Measurements from ENCODE around the gene MUC15. TPM values are rescaled to one million over a fixed set of nuclear protein-coding genes. Genes with fewer than 3 reads are reported as not detected.
A peak's percentile ranks its signal among the peaks of the same experiment; 100 is the strongest.

Gene MUC15
- total RNA-seq, 1 donor from 2014 or later = 10.5 TPM

DNA sequence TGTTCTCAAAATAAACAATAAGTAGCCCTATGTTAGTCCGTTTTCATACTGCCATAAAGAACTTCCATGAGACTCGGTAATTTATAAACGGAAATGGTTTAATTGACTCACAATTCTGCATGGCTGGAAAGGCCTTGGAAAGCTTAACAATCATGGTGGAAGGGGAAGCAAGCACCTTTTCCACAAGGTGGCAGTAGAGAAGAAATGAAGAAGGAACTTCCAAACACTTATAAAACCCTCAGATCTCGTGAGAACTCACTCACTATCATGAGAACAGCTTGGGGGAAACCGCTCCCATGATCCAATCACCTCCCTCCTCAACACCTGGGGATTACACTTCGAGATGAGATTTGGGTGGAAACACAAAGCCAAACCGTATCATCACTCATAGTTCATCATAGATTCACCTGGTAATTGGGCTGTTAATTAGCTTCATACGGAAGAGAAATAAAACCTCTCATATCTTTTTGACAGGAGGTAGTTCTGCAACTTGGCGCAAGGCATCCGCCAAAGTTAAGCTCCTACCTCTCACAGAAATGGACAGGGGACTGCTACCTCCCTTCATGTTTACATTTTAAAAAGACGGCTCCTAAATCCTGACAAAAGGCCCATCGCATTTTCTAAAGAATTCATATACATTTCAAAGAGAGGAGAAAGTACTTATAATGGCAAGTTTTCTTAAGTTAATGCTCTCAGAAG is 49.0 kb downstream of the MUC15 start:
- ATAC-seq (peak; percentile 36), DNase-seq (no peak)
- no peaks in the 10 kb centered on the region for H3K27me3 ChIP-seq

DNA sequence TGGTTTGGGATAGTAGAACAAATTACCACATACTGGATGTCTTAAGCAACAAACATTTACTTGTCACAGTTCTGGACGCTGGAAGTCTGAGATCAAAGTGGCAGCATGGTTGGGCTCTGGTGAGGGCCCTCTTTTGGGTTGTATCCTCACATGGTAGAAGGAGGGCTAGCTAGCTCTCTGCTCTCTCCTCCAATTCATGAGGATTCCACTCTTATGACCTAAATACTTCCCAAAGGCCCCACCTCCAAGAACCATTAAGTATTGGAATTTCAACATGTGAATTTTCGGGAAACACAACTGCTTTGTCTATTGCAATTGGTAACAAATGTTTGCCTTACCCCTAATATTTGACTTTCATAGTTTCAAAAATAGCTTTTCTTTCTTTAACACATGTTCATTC is 52.6 kb downstream of the MUC15 start:
- Histone ChIP-seq H3K4me3 (no peak overlapping the region), H3K4me1 (no peaks in the 10 kb centered on the region), H3K36me3 (no peaks in the 10 kb centered on the region), H3K27me3 (no peaks in the 10 kb centered on the region), H3K27ac (no peak overlapping the region), H3K9me3 (no peaks in the 10 kb centered on the region)
- DNase-seq (no peak), ATAC-seq (no peak)
- intact Hi-C loops (cut with DNase I) = no loop called here
- TF ChIP-seq, protein P1, sequence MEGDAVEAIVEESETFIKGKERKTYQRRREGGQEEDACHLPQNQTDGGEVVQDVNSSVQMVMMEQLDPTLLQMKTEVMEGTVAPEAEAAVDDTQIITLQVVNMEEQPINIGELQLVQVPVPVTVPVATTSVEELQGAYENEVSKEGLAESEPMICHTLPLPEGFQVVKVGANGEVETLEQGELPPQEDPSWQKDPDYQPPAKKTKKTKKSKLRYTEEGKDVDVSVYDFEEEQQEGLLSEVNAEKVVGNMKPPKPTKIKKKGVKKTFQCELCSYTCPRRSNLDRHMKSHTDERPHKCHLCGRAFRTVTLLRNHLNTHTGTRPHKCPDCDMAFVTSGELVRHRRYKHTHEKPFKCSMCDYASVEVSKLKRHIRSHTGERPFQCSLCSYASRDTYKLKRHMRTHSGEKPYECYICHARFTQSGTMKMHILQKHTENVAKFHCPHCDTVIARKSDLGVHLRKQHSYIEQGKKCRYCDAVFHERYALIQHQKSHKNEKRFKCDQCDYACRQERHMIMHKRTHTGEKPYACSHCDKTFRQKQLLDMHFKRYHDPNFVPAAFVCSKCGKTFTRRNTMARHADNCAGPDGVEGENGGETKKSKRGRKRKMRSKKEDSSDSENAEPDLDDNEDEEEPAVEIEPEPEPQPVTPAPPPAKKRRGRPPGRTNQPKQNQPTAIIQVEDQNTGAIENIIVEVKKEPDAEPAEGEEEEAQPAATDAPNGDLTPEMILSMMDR (IDR thresholded peaks at IDR 0.05) = no peak

More for the DNA sequence above, 49.0 kb downstream of the MUC15 start:
- TF ChIP-seq, protein P1 (IDR thresholded peaks at IDR 0.05) = peak; percentile 36
- Histone ChIP-seq H3K9me3 (no peaks in the 10 kb centered on the region), H3K4me1 (no peaks in the 10 kb centered on the region), H3K36me3 (no peaks in the 10 kb centered on the region), H3K4me3 (no peak overlapping the region), H3K27ac (no peak overlapping the region)
- intact Hi-C loops (cut with DNase I) = no loop called here

DNA sequence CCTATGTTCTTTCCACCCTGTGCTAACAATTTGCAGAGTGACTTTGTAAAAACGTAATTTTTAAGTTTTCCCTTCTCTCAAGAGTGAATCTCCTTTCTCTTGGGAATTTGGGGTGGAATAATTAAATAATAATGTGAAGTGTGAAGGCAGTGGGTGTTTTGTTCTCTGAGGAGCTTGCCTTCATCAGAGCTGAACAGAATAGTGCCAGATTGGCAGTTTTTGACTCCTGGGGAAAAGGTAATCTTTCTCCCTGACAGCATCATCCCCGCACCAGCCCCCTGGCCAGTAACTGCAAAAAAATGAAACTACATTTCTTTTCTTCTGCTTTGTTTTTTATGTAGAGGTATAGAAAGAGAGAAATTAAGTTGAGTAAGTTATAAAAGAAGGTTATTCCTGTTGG is 59.9 kb downstream of the MUC15 start:
- Histone ChIP-seq H3K4me3 (no peak overlapping the region), H3K27ac (no peak overlapping the region), H3K27me3 (no peaks in the 10 kb centered on the region), H3K9me3 (no peaks in the 10 kb centered on the region), H3K4me1 (no peaks in the 10 kb centered on the region), H3K36me3 (no peaks in the 10 kb centered on the region)
- intact Hi-C loops (cut with DNase I) = no loop called here
- ATAC-seq = no peak
- no peak for DNase-seq
- TF ChIP-seq, protein P1 (IDR thresholded peaks at IDR 0.05) = no peak

DNA sequence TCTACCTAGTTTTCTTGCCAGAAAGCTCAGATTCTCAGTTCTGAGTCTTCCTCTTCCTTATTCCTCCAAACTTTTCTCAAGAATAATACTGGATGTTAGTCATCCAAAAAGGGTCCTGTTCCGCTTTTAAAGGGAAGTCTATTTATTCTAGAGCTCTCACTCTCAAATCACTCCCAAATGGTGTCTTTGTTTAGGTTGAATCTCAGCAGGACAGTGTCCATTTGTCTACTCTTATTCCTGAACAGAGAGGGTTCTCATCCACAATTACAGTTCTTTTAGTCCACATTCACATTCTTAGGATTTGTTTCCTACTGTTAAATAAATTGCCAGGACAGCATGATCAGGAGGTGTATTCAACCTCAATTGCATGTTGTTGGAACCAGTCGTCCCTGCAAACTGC is 61.3 kb downstream of the MUC15 start:
- TF ChIP-seq, protein P1 (IDR thresholded peaks at IDR 0.05) = no peak
- Histone ChIP-seq H3K9me3 (no peaks in the 10 kb centered on the region), H3K36me3 (no peaks in the 10 kb centered on the region), H3K27ac (no peak overlapping the region), H3K4me3 (no peak overlapping the region), H3K27me3 (no peaks in the 10 kb centered on the region), H3K4me1 (no peaks in the 10 kb centered on the region)
- DNase-seq (no peak), ATAC-seq (no peak)
- intact Hi-C loops (cut with DNase I) = no loop called here

DNA sequence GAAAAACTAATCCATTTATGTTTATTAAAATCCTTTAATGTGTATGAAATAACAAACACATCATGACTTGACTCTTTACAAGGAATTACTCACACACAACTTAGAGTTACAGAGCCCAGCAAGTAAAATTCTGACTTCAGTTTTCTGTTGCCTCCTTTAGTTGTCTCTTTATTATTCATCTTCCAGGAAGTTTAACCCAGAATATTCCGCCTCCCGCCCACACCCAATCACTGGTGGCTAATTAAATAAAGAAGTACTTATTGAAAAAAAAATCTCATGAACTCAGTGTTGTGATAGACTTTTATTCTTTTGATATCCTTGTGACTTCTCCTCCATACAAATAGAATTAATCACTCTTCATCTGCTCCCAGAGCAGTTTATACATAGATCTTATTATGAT is 61.9 kb downstream of the MUC15 start:
- Histone ChIP-seq H3K4me1 (no peaks in the 10 kb centered on the region), H3K9me3 (no peaks in the 10 kb centered on the region), H3K27me3 (no peaks in the 10 kb centered on the region), H3K36me3 (no peaks in the 10 kb centered on the region), H3K27ac (no peak overlapping the region), H3K4me3 (no peak overlapping the region)
- DNase-seq = no peak
- TF ChIP-seq, protein P1 (IDR thresholded peaks at IDR 0.05) = no peak
- ATAC-seq = no peak
- intact Hi-C loops (cut with DNase I) = no loop called here

Other genes starting within 250 kb of the MUC15 start
- 1.2 TPM for gene ANO3, start 240.1 kb downstream of the MUC15 start, total RNA-seq
- not detected for gene SLC5A12, start 149.8 kb upstream of the MUC15 start, total RNA-seq

Data from upper lobe of right lung (tissue), 1 donor.